OCI-LY1 (cell line): Measurements from ENCODE around the gene KSR1.

Experiments used
- H2AFZ ChIP-seq: fragments of 200-600 bp; sonication (generic), shearing (Covaris generic); 2 replicates; pipeline ENCODE4 v1.6.0; 2014; ENCODE audit warnings: antibody characterized with exemption, mild to moderate bottlenecking, low read length
- H3F3A ChIP-seq: fragments of 200-600 bp; sonication (generic), shearing (Covaris generic); 2 replicates; pipeline ENCODE4 v1.6.0; 2014; ENCODE audit warnings: mild to moderate bottlenecking, antibody characterized with exemption, low read length, moderate library complexity; ENCODE audit not compliant: insufficient read depth
- H3K27ac ChIP-seq: fragments of 200-600 bp; sonication (generic); 2 replicates; pipeline ENCODE4 v1.5.1; 2014; ENCODE audit warnings: low read length, mixed run types, mild to moderate bottlenecking, low read depth; ENCODE audit not compliant: poor library complexity, severe bottlenecking
- H3K27me3 ChIP-seq: fragments of 200-600 bp; sonication (generic); 2 replicates; pipeline ENCODE4 v1.6.0; 2014; ENCODE audit warnings: antibody characterized with exemption, mild to moderate bottlenecking, low read length, moderate library complexity; ENCODE audit not compliant: insufficient read depth
- H3K36me3 ChIP-seq: fragments of 200-600 bp; sonication (generic); 2 replicates; pipeline ENCODE4 v1.6.1; 2014; ENCODE audit warnings: mild to moderate bottlenecking, antibody characterized with exemption, low read length, moderate library complexity, mixed read lengths; ENCODE audit not compliant: insufficient read depth
- H3K4me1 ChIP-seq: fragments of 200-600 bp; sonication (generic); 2 replicates; pipeline ENCODE4 v1.5.1; 2014; ENCODE audit warnings: mild to moderate bottlenecking, low read length, moderate library complexity; ENCODE audit not compliant: insufficient read depth, severe bottlenecking
- H3K4me2 ChIP-seq: fragments of 200-600 bp; sonication (generic), shearing (Covaris generic); 2 replicates; pipeline ENCODE4 v1.6.1; 2014; ENCODE audit warnings: low read length
- H3K4me3 ChIP-seq: fragments of 200-600 bp; sonication (generic); 2 replicates; pipeline ENCODE4 v1.5.1; 2014; ENCODE audit warnings: low read length, low read depth, mild to moderate bottlenecking, mixed read lengths; ENCODE audit not compliant: poor library complexity, severe bottlenecking
- H3K79me2 ChIP-seq: fragments of 200-600 bp; shearing (Covaris generic); 2 replicates; pipeline ENCODE4 v1.6.1; 2016; ENCODE audit warnings: mixed run types, low read length, mixed read lengths; ENCODE audit not compliant: insufficient read depth
- H3K9ac ChIP-seq: fragments of 200-600 bp; sonication (generic), shearing (Covaris generic); 2 replicates; pipeline ENCODE4 v1.6.1; 2014; ENCODE audit warnings: mild to moderate bottlenecking, low read length, mixed read lengths
- H3K9me2 ChIP-seq: fragments of 200-600 bp; sonication (generic), shearing (Covaris generic); 2 replicates; pipeline ENCODE4 v1.6.1; 2014; ENCODE audit warnings: low read depth, mild to moderate bottlenecking, low read length, mixed read lengths
- H3K9me3 ChIP-seq: fragments of 200-600 bp; shearing (Covaris generic); 2 replicates; pipeline ENCODE4 v1.6.1; 2014; ENCODE audit warnings: low read length, mixed read lengths
- H4K20me1 ChIP-seq: fragments of 200-600 bp; sonication (generic), shearing (Covaris generic); 2 replicates; pipeline ENCODE4 v1.6.0; 2016; ENCODE audit warnings: mild to moderate bottlenecking, low read length; ENCODE audit not compliant: insufficient read depth
- CTCF ChIP-seq: fragments of 200-600 bp; sonication (generic), shearing (Covaris generic); IDR thresholded peaks from 2 replicates; pipeline ENCODE4 v1.5.1; 2017; ENCODE audit warnings: mild to moderate bottlenecking, antibody characterized with exemption, low read length, moderate library complexity, mixed read lengths
- EZH2 ChIP-seq: fragments of 200-600 bp; sonication (generic), shearing (Covaris generic); IDR thresholded peaks from 2 replicates; pipeline ENCODE4 v1.8.0; 2017; ENCODE audit warnings: borderline replicate concordance, mixed run types, mild to moderate bottlenecking, antibody characterized with exemption, low read length, moderate library complexity, mixed read lengths

KSR1 gene

GRCh38 chr17:27575096-27575911 lies 119.1 kb downstream of the KSR1 start:
- H3F3A ChIP-seq, result no peaks in the 10 kb centered on the region
- H3K27ac ChIP-seq, result no peak overlapping the region
- H3K4me3 ChIP-seq, result no peak overlapping the region
- no peaks in the 10 kb centered on the region for H4K20me1 ChIP-seq
- TF ChIP-seq EZH2, result no peak
- no peak overlapping the region for H2AFZ ChIP-seq
- no peak overlapping the region for H3K9ac ChIP-seq
- no peaks in the 10 kb centered on the region for H3K4me1 ChIP-seq
- H3K4me2 ChIP-seq, result no peak overlapping the region
- no peaks in the 10 kb centered on the region for H3K27me3 ChIP-seq
- H3K9me3 ChIP-seq, result no peaks in the 10 kb centered on the region
- no peaks in the 10 kb centered on the region for H3K9me2 ChIP-seq
- H3K79me2 ChIP-seq, result no peaks in the 10 kb centered on the region
- no peaks in the 10 kb centered on the region for H3K36me3 ChIP-seq

- Histone ChIP-seq H3K27me3 (no peaks in the 10 kb centered on the region), H2AFZ (no peak overlapping the region), H3K36me3 (no peaks in the 10 kb centered on the region), H3K9me2 (no peaks in the 10 kb centered on the region), H3K9ac (no peak overlapping the region), H3K79me2 (no peaks in the 10 kb centered on the region), H3K4me2 (no peak overlapping the region), H3F3A (no peaks in the 10 kb centered on the region), H4K20me1 (no peaks in the 10 kb centered on the region), H3K4me1 (no peaks in the 10 kb centered on the region), H3K9me3 (no peaks in the 10 kb centered on the region), H3K4me3 (no peak overlapping the region), H3K27ac (no peak overlapping the region)
- TF ChIP-seq EZH2, result no peak
- TF ChIP-seq CTCF, result no peak
These were observed 119.6 kb downstream of the KSR1 start for GRCh38 chr17:27575912-27576252.

- H3K79me2 ChIP-seq, result no peaks in the 10 kb centered on the region
- no peaks in the 10 kb centered on the region for H4K20me1 ChIP-seq
- no peak overlapping the region for H3K27ac ChIP-seq
- H3K27me3 ChIP-seq, result no peaks in the 10 kb centered on the region
- no peaks in the 10 kb centered on the region for H3K4me1 ChIP-seq
- TF ChIP-seq CTCF, result no peak
- no peak for TF ChIP-seq EZH2
- no peaks in the 10 kb centered on the region for H3K9me2 ChIP-seq
- H3K36me3 ChIP-seq, result no peaks in the 10 kb centered on the region
- H3K9ac ChIP-seq, result no peak overlapping the region
- H3K4me2 ChIP-seq, result no peak overlapping the region
- H3F3A ChIP-seq, result no peaks in the 10 kb centered on the region
- H3K9me3 ChIP-seq, result no peaks in the 10 kb centered on the region
- H2AFZ ChIP-seq, result no peak overlapping the region
- no peak overlapping the region for H3K4me3 ChIP-seq
These were observed 120.3 kb downstream of the KSR1 start for GRCh38 chr17:27576477-27577083.
